ENCODE data around the gene OR6X1. TPM values are rescaled to one million over a fixed set of nuclear protein-coding genes. Genes with fewer than 3 reads are reported as not detected.

The OR6X1 gene
- total and polyA plus RNA-seq, 4 donors, result not detected

GRCh38 chr11:123736769-123737168 is 17.5 kb downstream of the OR6X1 start:
- Histone ChIP-seq H3K4me1 (ENCODE audit: control insufficient read depth in 5 of 5, insufficient read depth in 5 of 5, low read length in 5 of 5) (peaks cover 0 to 11% (median 4%) of the 10 kb centered on the region in 5 donors), H3K27me3 (ENCODE audit: control insufficient read depth in 3 of 3, insufficient read depth in 3 of 3, low read length in 2 of 3) (no peaks in the 10 kb centered on the region), H3K9ac (ENCODE audit: insufficient read depth in 1 of 2, low read length in 2 of 2) (no peak overlapping the region), H3K27ac (ENCODE audit: low read depth in 1 of 2, low read length in 1 of 2) (no peak overlapping the region), H3K36me3 (ENCODE audit: control insufficient read depth in 4 of 4, insufficient read depth in 4 of 4, low read length in 4 of 4) (peaks cover 7 to 22% (median 12%) of the 10 kb centered on the region in 4 donors), H3K9me3 (ENCODE audit: control insufficient read depth in 4 of 4, insufficient read depth in 3 of 4, low read length in 3 of 4) (no peaks in the 10 kb centered on the region), H3K4me3 (no peak overlapping the region)
- TF ChIP-seq CTCF (IDR thresholded peaks at IDR 0.05; ENCODE audit: control extremely low read depth, extremely low read depth), result no peak
- WGBS, 2 donors, result 87 to 89% methylated on average over 3 of the region's 3 CpGs
- DNase-seq (no peak), ATAC-seq (ENCODE audit: insufficient read depth, low FRiP score) (no peak)

- Histone ChIP-seq H3K36me3 (ENCODE audit: control insufficient read depth in 4 of 4, insufficient read depth in 4 of 4, low read length in 4 of 4) (peaks cover 44 to 55% (median 45%) of the 10 kb centered on the region in 4 donors), H3K9ac (ENCODE audit: insufficient read depth in 1 of 2, low read length in 2 of 2) (no peak overlapping the region), H3K27ac (ENCODE audit: low read depth in 1 of 2, low read length in 1 of 2) (no peak overlapping the region), H3K27me3 (ENCODE audit: control insufficient read depth in 3 of 3, insufficient read depth in 3 of 3, low read length in 2 of 3) (no peaks in the 10 kb centered on the region), H3K9me3 (ENCODE audit: control insufficient read depth in 4 of 4, insufficient read depth in 3 of 4, low read length in 3 of 4) (peaks cover 0 to 11% (median 0%) of the 10 kb centered on the region in 4 donors), H3K4me3 (no peak overlapping the region), H3K4me1 (ENCODE audit: control insufficient read depth in 5 of 5, insufficient read depth in 5 of 5, low read length in 5 of 5) (no peaks in the 10 kb centered on the region)
- no peak for TF ChIP-seq CTCF (IDR thresholded peaks at IDR 0.05; ENCODE audit: control extremely low read depth, extremely low read depth)
- 90 to 93% methylated on average over 8 of the region's 8 CpGs for WGBS, 2 donors
- ATAC-seq (ENCODE audit: insufficient read depth, low FRiP score), result no peak
- DNase-seq, result no peak
Measured at GRCh38 chr11:123729602-123730001, 24.7 kb downstream of the OR6X1 start.

DNA sequence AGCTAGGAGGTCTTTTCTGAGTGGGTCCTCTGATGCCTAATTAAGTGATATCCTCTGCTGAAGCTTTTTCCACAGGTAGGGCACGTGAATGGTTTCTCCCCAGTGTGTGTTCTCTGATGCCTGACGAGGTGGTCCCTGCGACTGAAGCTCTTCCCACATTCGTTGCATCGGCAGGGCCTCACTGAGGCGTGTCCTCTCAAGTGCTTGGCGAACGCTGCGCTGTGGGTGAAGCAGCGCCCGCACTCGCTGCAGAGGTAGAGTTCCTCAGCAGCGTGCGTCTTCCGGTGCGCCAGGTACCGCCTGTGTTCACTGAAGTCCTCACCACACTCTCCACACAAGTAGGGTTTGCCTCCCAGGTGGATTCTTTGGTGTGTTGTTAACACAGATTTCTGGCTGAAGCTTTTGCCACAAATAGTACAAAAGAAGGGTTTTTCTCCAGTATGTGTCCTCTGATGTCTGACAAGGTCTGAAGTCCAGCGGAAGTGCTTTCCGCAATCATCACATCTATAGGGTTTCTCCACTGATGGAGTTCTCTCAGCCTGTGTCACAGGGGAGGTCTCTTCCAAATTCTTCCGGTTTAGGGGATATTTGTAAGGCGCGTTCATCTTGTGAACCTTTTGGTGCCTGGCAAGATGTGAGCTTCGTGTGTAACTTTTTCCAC is 28.2 kb downstream of the OR6X1 start:
- ATAC-seq (ENCODE audit: insufficient read depth, low FRiP score) (no peak), DNase-seq (no peak)
- no peaks in the 10 kb centered on the region for H3K4me1 ChIP-seq (ENCODE audit: control insufficient read depth in 5 of 5, insufficient read depth in 5 of 5, low read length in 5 of 5)
- WGBS, 2 donors, result 98% methylated on average over 23 of the region's 23 CpGs
- no peak overlapping the region for H3K4me3 ChIP-seq
- TF ChIP-seq CTCF (IDR thresholded peaks at IDR 0.05; ENCODE audit: control extremely low read depth, extremely low read depth), result no peak
- H3K27ac ChIP-seq (ENCODE audit: low read depth in 1 of 2, low read length in 1 of 2), result no peak overlapping the region
- H3K9ac ChIP-seq (ENCODE audit: insufficient read depth in 1 of 2, low read length in 2 of 2), result no peak overlapping the region
- H3K36me3 ChIP-seq (ENCODE audit: control insufficient read depth in 4 of 4, insufficient read depth in 4 of 4, low read length in 4 of 4), result peaks cover 40 to 49% (median 43%) of the 10 kb centered on the region in 4 donors
- H3K27me3 ChIP-seq (ENCODE audit: control insufficient read depth in 3 of 3, insufficient read depth in 3 of 3, low read length in 2 of 3), result no peaks in the 10 kb centered on the region
- peaks cover 0 to 11% (median 0%) of the 10 kb centered on the region in 4 donors for H3K9me3 ChIP-seq (ENCODE audit: control insufficient read depth in 4 of 4, insufficient read depth in 3 of 4, low read length in 3 of 4)

- peaks cover 0 to 2% (median 0%) of the 10 kb centered on the region in 3 donors for H3K27me3 ChIP-seq (ENCODE audit: control insufficient read depth in 3 of 3, insufficient read depth in 3 of 3, low read length in 2 of 3)
- ATAC-seq (ENCODE audit: insufficient read depth, low FRiP score) (no peak), DNase-seq (no peak)
- no peaks in the 10 kb centered on the region for H3K4me1 ChIP-seq (ENCODE audit: control insufficient read depth in 5 of 5, insufficient read depth in 5 of 5, low read length in 5 of 5)
- no peak overlapping the region for H3K9ac ChIP-seq (ENCODE audit: insufficient read depth in 1 of 2, low read length in 2 of 2)
- H3K27ac ChIP-seq (ENCODE audit: low read depth in 1 of 2, low read length in 1 of 2), result no peak overlapping the region
- H3K4me3 ChIP-seq, result no peak overlapping the region
- no peaks in the 10 kb centered on the region for H3K9me3 ChIP-seq (ENCODE audit: control insufficient read depth in 4 of 4, insufficient read depth in 3 of 4, low read length in 3 of 4)
- H3K36me3 ChIP-seq (ENCODE audit: control insufficient read depth in 4 of 4, insufficient read depth in 4 of 4, low read length in 4 of 4), result no peaks in the 10 kb centered on the region
- no peak for TF ChIP-seq CTCF (IDR thresholded peaks at IDR 0.05; ENCODE audit: control extremely low read depth, extremely low read depth)
- WGBS, 2 donors, result 65 to 81% methylated on average over 1 of the region's 1 CpG
Measured at GRCh38 chr11:123719452-123719851, 34.9 kb downstream of the OR6X1 start.

All from lung (tissue), 12 donors.